ENCODE results near the gene PCBD2. TPM values are rescaled to one million over a fixed set of nuclear protein-coding genes. Genes with fewer than 3 reads are reported as not detected.

Gene PCBD2
- total and polyA plus RNA-seq, 2 donors (not counting 1 experiment from before 2014, with no cell fraction given) = 6.1 to 15.7 TPM

DNA sequence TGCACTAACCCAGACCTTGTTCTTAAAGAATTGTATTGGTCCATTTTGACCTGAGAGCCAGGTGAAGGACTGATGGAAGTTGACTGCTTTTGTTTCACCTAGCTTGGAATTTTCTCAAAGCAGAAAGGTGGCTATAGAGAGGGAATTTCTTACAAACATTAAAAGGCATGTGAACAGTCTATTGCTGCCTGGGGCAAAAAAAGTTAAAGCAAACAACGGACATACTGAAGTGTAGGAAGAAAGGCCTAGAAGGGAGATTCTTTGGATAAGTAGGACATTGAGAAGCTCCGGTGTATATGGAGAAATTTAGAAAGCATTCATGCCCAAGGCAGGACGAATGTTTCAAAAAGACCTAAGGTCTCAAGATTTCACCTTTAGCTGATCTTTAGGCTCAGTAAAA is 74.5 kb downstream of the PCBD2 start:
- ATAC-seq (ENCODE audit: low read depth) = no peak
- CTCF ChIA-PET = no interaction called here
- no peak overlapping the region for H3K27ac Mint-ChIP-seq
- Histone ChIP-seq H4K20me1 (ENCODE audit: control insufficient read depth, insufficient read depth, low read length, poor library complexity, severe bottlenecking) (no peaks in the 10 kb centered on the region), H3K9ac (ENCODE audit: low read length) (no peak overlapping the region), H3K4me1 (ENCODE audit: control insufficient read depth in 2 of 2, insufficient read depth in 2 of 2, low read length in 2 of 2) (no peaks in the 10 kb centered on the region), H3K36me3 (replicated peaks in 1 of 2; ENCODE audit: control extremely low read depth in 1 of 2, control insufficient read depth in 1 of 2, extremely low read depth in 1 of 2, insufficient read depth in 2 of 2, low read length in 1 of 2) (no peaks in the 10 kb centered on the region), H3K4me3 (ENCODE audit: control extremely low read depth in 1 of 5, extremely low read depth in 1 of 5, insufficient read depth in 1 of 5, low read depth in 2 of 5, low read length in 4 of 5) (no peak overlapping the region), H3K27me3 (replicated peaks in 1 of 4; ENCODE audit: control extremely low read depth in 1 of 4, control insufficient read depth in 3 of 4, insufficient read depth in 4 of 4, low read length in 3 of 4) (no peaks in the 10 kb centered on the region), H3K79me2 (ENCODE audit: control insufficient read depth, insufficient read depth, low read length) (no peaks in the 10 kb centered on the region), H3K9me3 (ENCODE audit: control extremely low read depth in 1 of 3, control insufficient read depth in 2 of 3, insufficient read depth in 1 of 3, low read length in 2 of 3) (peaks cover 9 to 39% (median 38%) of the 10 kb centered on the region in 3 donors), H2AFZ (ENCODE audit: insufficient read depth, low read depth, low read length, poor library complexity, severe bottlenecking) (no peak overlapping the region), H3K4me2 (replicated peaks; ENCODE audit: low read depth, low read length, poor library complexity, severe bottlenecking) (no peak overlapping the region), H3K27ac (ENCODE audit: low read length in 2 of 2) (no peak overlapping the region)
- H3K9me3 Mint-ChIP-seq (ENCODE audit: insufficient read depth) = peaks cover 20% of the 10 kb centered on the region
- DNase-seq = no peak
- no peak overlapping the region for H3K4me3 Mint-ChIP-seq
- no peak for TF ChIP-seq EZH2 (IDR thresholded peaks at IDR 0.05; ENCODE audit: borderline replicate concordance, insufficient read depth, low read depth, low read length, poor library complexity, severe bottlenecking)
- TF ChIP-seq, protein P1, sequence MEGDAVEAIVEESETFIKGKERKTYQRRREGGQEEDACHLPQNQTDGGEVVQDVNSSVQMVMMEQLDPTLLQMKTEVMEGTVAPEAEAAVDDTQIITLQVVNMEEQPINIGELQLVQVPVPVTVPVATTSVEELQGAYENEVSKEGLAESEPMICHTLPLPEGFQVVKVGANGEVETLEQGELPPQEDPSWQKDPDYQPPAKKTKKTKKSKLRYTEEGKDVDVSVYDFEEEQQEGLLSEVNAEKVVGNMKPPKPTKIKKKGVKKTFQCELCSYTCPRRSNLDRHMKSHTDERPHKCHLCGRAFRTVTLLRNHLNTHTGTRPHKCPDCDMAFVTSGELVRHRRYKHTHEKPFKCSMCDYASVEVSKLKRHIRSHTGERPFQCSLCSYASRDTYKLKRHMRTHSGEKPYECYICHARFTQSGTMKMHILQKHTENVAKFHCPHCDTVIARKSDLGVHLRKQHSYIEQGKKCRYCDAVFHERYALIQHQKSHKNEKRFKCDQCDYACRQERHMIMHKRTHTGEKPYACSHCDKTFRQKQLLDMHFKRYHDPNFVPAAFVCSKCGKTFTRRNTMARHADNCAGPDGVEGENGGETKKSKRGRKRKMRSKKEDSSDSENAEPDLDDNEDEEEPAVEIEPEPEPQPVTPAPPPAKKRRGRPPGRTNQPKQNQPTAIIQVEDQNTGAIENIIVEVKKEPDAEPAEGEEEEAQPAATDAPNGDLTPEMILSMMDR (IDR thresholded peaks at IDR 0.05) = no peak
- no peaks in the 10 kb centered on the region for H3K4me1 Mint-ChIP-seq
- WGBS (ENCODE audit: insufficient coverage) = 100% methylated on average over 1 of the region's 3 CpGs
- POLR2A ChIA-PET = no interaction called here
- intact Hi-C loops (cut with micrococcal nuclease) = no loop called here
- peaks cover 5% of the 10 kb centered on the region for H3K27me3 Mint-ChIP-seq

DNA sequence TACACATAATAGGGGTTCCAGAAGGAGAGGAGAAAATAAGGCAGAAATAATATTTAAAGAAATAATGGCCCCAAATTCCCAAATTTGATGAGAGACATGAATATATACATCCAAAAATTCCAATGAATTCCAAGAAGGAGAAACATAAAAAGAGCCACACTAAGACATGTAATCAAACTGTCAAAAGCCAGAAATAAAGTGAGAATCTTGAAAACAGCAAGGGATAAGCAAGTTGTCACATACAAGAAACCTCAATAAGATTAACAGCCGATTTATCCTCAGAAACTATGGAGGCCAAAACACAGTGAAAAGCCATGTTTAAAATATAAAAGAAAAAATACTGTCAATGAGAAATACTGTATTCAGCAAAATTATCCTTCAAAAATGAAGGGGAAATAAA is 77.3 kb downstream of the PCBD2 start:
- ChIA-PET CTCF (no interaction called here), POLR2A (no interaction called here)
- H3K4me1 Mint-ChIP-seq = no peaks in the 10 kb centered on the region
- Histone ChIP-seq H3K79me2 (ENCODE audit: control insufficient read depth, insufficient read depth, low read length) (no peaks in the 10 kb centered on the region), H4K20me1 (ENCODE audit: control insufficient read depth, insufficient read depth, low read length, poor library complexity, severe bottlenecking) (no peaks in the 10 kb centered on the region), H3K9ac (ENCODE audit: low read length) (no peak overlapping the region), H3K4me3 (ENCODE audit: control extremely low read depth in 1 of 5, extremely low read depth in 1 of 5, insufficient read depth in 1 of 5, low read depth in 2 of 5, low read length in 4 of 5) (no peak overlapping the region), H2AFZ (ENCODE audit: insufficient read depth, low read depth, low read length, poor library complexity, severe bottlenecking) (no peak overlapping the region), H3K36me3 (replicated peaks in 1 of 2; ENCODE audit: control extremely low read depth in 1 of 2, control insufficient read depth in 1 of 2, extremely low read depth in 1 of 2, insufficient read depth in 2 of 2, low read length in 1 of 2) (no peaks in the 10 kb centered on the region), H3K9me3 (ENCODE audit: control extremely low read depth in 1 of 3, control insufficient read depth in 2 of 3, insufficient read depth in 1 of 3, low read length in 2 of 3) (peaks cover 9 to 31% (median 30%) of the 10 kb centered on the region in 3 donors), H3K4me1 (ENCODE audit: control insufficient read depth in 2 of 2, insufficient read depth in 2 of 2, low read length in 2 of 2) (no peaks in the 10 kb centered on the region), H3K27me3 (replicated peaks in 1 of 4; ENCODE audit: control extremely low read depth in 1 of 4, control insufficient read depth in 3 of 4, insufficient read depth in 4 of 4, low read length in 3 of 4) (no peaks in the 10 kb centered on the region), H3K4me2 (replicated peaks; ENCODE audit: low read depth, low read length, poor library complexity, severe bottlenecking) (no peak overlapping the region), H3K27ac (ENCODE audit: low read length in 2 of 2) (no peak overlapping the region)
- no peak for ATAC-seq (ENCODE audit: low read depth)
- intact Hi-C loops (cut with micrococcal nuclease) = no loop called here
- DNase-seq = no peak
- no peak overlapping the region for H3K4me3 Mint-ChIP-seq
- no CpG with 5 or more reads among the region's 1 CpG for WGBS (ENCODE audit: insufficient coverage)
- no peak overlapping the region for H3K27ac Mint-ChIP-seq
- TF ChIP-seq, protein P1 (IDR thresholded peaks at IDR 0.05) = no peak
- no peak for TF ChIP-seq EZH2 (IDR thresholded peaks at IDR 0.05; ENCODE audit: borderline replicate concordance, insufficient read depth, low read depth, low read length, poor library complexity, severe bottlenecking)
- H3K9me3 Mint-ChIP-seq (ENCODE audit: insufficient read depth) = peaks cover 17% of the 10 kb centered on the region
- peaks cover 10% of the 10 kb centered on the region for H3K27me3 Mint-ChIP-seq

Measured in B cell (primary cell).